ENCODE measurements around the gene DPYSL3.

Gene DPYSL3

DNA sequence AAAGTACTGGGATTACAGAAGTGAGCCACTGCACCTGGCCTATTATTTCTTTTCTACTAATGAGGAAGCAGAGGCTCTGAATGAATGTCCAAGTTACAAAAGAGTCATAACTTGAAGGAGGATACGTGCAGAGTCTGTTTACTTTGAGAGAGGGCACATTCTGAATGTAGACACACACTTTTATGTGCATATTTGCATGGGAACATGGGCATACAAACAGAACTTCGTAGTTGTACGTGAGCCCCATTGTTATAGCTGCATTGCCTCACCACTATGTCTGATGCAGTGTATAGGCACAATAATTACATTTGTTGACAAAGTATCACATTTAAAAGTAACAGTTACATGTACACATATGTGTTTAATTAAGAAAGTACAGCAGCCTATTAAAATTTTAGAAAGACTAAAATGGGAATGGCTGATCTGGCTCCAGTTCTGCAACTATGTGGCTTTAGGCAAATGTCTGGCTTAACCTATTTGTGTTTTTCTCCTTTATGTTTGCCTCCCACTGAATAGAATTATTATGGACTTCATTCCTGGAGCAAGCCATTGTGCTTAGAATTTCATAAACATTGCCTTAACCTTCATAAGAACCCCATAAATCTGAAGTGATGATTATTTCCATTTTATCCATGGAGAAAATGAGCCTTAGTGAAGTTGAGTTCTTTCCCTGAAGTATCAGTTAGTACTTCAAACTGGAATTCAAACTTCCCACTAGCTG is 3.0 kb upstream of the DPYSL3 start:
- DNase-seq: no peak

- DNase-seq: no peak
These were observed 1.0 kb upstream of the DPYSL3 start for GRCh38 chr5:147510885-147511284.

DNA sequence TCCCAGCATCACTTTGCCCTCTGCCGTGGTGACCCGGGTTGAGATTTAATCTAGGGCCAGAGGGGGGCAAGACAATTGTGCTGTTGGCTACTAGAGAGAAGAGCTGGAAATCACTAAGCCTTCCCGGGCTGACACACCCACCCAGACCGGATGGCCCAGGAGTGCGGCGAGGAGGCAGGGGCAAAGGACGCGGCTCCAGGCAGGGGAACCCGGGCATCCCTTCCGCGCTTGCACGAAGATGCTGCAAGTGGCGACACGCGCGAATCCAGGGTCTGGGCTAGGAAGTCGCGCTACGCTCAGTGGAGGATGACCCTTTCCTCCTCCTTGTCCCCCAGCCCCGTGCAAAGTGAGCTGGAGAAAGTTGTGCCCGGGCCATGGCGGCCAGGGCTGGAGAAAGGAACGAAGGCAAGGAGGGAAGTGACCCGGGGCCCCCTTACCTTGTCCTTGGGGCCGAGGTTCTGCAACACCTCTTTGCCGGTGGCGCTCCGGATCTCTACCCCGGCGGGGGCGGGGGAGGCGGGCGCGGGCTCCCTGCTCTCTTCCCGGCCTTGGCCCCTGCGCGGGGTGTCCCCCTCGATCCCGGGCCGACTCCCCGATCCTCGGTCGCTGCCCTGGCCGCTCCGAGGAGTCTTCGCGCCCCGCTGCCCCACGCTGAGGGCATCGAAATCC is 693 bp downstream of the DPYSL3 start:
- no peak for DNase-seq

DNA sequence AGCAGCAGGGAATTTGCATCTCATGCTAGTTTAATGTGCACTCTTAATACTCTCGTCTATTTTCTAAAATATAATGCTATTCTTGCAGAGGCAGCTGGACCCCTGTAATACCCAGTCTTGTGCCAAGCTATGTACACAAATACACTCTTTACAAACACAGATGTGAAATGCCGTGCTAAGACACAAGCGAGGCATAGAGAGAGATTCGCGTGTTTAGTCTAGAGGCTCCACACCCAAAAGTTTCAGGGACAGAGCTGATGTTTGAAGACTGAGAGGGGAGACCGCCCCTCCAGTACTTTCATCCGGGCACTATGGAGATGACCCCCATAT is 1.2 kb downstream of the DPYSL3 start:
- DNase-seq: no peak

DNA sequence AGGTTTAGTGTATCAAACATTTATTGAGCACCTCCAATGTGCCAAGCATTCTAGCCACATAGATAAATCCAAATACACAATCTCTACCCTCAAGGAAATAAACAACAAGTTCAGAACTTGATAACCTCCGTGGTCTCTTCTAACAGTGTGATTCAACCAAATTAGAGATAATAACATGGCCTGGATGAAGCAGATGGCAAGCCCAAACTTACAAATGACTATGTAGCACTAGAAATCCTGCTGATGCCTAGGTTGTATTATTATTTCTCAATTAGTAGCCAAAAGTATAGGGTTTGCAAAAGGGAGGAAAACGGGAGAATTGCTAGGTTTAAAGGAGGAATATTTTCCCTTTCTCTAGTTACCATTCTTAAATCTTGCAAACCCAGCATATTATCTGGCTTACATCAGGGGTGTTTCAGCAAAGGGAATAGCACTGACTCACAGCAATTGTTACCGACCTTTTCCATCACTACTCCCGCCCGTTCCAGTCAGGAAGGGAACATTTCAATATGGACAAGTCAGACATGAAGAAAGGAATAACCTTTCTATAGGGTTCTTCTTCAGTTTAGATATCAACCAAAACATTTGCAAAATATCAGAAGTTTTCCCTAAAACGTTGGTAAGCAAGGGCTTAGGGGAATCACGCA is 2.3 kb downstream of the DPYSL3 start:
- no peak for DNase-seq

- no peak for DNase-seq
These were observed 5.3 kb downstream of the DPYSL3 start for GRCh38 chr5:147504535-147504934.

DNA sequence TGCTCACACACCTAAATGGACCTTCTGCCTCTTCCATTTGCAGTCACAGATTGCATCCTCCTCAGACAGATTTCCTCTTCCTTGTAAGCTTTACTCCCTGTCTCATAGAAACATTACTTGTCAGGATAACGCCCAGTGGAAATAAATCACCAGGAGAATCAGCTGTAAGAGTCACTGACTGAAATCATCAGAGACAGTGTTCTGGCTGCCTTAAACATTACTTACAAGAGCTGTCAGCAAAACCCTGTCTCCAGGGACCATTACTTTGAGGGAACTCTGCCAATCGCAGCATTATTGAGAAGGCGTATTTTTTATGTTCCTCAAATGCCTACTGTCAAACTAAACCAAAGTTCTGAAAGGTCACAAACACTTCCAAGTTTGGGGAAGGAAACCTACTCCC is 5.9 kb downstream of the DPYSL3 start:
- DNase-seq: no peak

GRCh38 chr5:147490989-147491388 is 18.9 kb downstream of the DPYSL3 start:
- DNase-seq: no peak

DNA sequence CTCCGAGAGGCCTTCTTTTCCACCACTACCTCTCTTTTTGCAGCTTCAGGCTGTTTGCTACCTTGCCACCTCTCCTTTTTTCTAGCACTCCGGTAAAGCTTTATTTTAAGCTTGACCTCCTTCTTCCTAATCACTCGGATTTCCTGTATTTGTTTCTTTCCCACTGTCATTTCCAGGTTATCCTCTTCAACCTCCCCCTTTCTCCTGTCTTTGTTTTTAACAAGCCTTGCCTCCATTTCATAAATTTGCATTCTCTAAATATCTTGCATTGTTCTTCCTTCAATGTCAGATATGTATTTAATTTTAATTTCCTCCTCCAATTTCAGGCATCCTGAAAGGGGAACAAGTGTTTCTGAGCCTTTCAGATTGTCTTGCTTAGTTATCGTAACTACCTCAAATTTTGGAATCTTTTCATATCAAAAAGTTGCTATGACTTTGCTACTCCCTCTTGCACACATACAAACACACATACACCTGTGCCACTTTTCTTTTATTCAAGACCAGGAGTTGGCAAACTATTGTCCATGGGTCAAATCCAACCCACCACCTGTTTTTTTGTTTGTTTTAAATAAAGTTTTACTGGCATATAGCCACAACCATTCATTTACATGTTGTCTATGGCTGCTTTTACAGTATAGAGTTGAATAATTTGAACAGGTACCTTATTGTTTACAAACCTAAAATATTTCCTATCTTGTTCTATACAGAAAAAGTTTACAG is 22.7 kb downstream of the DPYSL3 start:
- DNase-seq: no peak

DNA sequence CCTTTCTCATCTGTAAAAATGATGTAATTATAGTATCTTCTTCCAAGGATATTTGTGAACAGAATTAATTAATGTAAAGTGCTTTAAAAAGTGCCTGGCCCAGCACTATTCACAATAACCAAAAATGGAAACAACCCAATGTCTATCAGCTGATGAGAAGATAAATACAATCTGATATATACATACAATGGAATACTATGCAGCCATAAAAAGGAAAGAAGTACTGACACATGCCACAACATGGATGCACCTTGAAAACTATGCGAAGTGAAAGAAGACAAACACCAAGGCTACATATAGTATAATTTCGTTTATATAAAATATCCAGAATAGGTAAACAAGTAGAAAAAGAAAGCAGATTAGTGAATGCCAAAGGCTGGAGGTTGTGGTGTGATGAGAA is 24.1 kb downstream of the DPYSL3 start:
- DNase-seq: no peak

GRCh38 chr5:147485046-147485445 is 24.8 kb downstream of the DPYSL3 start:
- DNase-seq: no peak

- no peak for DNase-seq
These were observed 25.2 kb downstream of the DPYSL3 start for GRCh38 chr5:147484708-147485020.

- DNase-seq: no peak
These were observed 25.7 kb downstream of the DPYSL3 start for GRCh38 chr5:147483961-147484707.

GRCh38 chr5:147483188-147483790 is 26.6 kb downstream of the DPYSL3 start:
- DNase-seq: no peak

DNA sequence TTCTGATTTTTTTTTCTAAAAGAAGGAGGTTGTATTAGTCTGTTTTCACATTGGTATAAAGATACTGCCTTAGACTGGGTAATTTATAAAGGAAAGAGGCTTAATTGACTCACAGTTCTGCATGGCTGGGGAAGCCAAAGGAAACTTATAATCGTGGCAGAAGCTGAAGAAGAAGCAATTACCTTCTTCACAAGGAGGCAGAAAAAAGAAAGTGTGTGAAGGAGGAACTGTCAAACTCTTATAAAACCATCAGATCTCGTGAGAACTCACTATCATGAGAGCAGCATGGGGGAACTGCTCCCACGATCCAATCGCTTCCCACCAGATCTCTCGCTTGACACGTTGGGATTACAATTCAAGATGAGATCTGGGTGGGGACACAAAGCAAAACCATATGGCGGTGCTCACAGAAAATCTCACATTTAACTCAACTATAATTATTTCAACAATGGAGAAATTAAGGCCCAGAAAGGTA is 27.1 kb downstream of the DPYSL3 start:
- no peak for DNase-seq

DNA sequence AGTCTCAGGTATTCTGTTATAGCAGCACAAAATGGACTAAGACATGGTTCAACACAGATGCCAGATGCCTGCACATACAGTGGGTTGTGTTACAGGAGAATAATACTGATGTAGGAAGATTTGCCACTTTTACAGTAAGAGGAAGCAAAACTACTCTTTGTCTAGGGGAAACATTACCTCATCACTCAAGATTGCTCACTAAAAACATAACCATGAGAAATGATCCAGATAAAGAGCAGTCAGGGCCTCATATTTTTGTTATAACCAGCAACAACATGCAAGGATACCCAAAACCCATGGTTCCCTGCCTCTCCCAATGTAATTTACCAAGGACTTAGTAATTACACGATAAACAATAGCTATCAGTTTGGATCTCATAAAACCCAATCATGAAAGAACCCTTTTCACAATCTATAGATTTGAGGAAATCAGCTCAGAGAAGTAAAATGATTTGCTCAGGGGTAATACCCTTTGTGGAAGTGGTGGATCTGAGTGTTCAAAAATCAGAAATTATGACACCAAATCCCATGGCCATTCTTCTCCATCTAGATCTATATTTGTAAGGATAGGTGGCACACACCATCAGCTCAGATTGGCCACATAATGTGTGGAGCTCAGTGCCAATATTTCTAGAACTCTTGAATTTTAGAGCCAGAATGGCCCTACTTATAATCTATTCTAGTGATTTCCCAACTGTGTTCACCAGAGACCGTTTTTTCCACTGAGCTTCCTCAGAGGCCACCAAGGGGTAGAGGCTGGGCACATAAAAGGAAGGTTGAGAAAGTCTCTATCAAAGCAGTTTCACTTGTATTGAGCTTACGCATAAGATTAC is 27.8 kb downstream of the DPYSL3 start:
- DNase-seq: no peak

- no peak for DNase-seq
These were observed 28.5 kb downstream of the DPYSL3 start for GRCh38 chr5:147481376-147481775.

DNA sequence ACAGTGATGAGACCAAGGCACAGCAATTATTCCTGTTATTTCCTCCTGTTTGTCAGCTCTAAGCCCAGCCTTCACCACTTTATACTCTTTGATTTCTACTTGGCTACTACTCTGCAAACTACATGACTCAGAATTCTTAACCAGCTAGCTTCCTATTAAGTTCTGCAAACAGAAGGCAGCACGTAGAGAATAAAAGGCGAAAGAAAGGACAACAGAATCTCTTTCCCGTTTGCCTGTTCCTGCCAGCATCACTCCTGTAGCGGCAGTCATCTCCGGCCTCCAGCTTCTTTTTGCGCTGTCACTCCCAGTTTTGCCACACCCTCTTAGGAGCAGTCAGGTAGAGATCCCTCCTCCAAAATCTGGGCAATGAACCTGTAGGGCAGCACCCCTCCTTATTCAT is 29.9 kb downstream of the DPYSL3 start:
- no peak for DNase-seq

DNA sequence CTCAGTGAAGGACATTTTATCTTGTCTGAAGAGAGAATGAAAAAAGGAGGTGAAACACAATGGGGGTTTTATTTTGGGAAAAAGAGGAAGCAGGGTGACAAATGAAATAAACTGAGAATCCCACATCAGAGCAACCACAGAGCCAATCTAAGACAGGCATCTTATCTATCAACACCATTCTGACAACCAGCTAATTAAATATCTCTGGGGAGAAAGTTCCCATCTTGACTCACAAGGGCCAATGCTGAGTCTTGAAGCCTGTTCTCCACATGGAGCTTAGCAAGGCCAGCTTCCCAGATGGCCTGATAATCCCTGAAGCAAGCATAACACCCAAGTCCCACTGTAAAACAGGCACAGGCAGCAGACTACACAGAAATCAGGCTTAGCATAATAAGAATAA is 30.4 kb downstream of the DPYSL3 start:
- no peak for DNase-seq

DNA sequence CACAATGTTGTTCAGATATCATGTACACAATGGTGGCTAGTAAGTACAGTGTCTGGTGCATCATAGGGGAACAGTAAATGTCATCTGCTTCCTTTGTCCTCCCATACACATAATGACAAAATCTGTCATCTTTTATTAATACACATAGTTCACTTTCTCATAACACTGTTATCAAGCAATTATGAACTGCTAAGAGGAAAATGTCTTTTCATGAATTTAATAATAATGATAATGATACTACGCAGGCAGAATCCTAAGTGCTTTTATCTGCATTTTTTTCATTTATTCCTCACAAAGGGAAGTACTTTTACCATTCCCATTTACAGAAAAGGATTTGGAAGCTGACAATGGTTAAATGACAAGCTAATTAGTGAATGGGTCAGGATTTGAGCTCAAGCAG is 35.7 kb downstream of the DPYSL3 start:
- DNase-seq: no peak

DNA sequence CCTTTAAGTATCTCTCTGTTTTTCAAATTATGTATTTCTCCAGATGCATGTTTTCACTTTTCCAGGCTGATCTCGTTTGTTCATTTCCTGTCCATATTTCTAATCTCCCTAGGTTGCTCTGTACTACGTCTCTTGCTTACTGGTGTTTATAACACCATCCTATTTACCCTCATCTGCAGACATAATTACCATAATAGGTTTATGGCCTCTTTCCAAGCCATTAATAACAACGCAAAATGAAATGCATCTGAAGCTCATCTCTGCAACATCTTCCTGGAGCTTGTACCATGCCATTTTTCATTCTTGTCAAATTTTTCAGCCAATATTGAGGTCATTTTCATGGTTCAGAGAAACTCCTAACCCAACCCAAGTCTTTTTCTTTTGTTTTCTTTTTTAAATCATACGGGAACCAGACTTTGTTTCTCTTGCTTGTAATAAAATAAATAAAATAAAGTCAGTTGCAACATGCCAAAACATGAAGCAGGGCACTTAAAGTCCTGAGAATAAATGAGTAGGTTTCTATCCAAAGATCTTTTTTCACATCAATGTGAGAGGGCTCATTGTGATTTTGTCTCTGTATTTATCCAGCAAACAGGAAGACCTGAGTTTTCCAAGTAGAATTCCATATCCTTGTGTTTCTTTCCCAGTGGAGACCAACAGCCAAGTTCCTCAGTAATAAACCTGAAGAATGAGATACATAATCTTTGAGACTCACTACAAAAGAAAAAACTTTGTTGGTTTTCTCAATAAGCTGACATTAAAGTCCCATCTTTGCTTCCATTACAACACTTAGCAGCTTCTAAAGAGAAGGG is 37.0 kb downstream of the DPYSL3 start:
- DNase-seq: no peak

Data from activated naive CD4-positive, alpha-beta T cell treated with Interleukin-2 at 50 U/mL for 16 hours (primary cell).